ENCODE data around the gene HNRNPA3. TPM values are rescaled to one million over a fixed set of nuclear protein-coding genes. Genes with fewer than 3 reads are reported as not detected.

HNRNPA3 gene
- total RNA-seq, 4 donors from 2014 or later = 32.6 to 55.9 (median 47.4) TPM

DNA sequence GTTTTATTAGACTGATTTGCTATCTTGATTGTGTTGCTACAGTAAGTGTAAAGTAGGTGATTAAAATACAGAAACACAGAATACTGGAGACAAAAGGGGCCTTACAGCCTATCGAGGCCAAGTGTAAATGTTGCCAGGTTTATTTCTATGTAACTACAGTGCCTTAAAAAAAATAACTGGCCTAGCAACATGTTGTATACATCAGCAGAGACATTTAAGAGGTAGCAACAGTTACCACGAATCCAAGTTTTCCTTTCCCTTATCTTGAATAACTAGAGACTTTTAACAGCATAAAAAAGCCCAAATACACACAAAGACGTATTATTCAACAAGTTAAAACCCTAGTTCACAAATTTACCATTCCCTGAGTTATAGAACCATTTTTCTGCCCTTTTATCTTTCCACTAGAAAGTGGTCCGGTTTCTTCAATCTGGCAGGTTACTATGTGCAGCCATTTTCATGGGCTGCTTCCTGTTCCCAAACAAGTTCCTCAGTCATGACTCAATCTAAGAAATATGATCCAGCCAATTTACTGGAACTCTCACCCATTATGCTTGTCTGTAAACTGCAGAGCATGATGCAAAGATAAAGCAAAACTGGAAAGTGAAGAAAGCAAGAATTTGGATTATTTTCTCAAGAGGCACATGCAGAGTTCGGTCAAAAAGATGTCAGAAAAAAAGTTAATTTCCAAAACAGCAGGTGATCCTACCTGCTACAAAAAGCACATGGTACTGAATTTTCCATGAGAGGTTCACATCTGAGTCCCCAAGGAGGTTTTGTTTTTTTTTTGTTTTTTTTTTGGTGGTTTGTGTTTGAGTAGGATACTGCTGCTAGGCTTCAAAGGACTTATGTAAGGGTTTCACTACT is 29.8 kb downstream of the HNRNPA3 start:
- WGBS, 2 donors = 9 to 11% methylated on average over 5 of the region's 5 CpGs
- TF ChIP-seq CTCF (IDR thresholded peaks at IDR 0.05) (no peak), POLR2A (IDR thresholded peaks at IDR 0.05) (no peak)
- no peak for DNase-seq (ENCODE audit: low spot score in 2 of 2)
- H3K4me3 ChIP-seq (ENCODE audit: low read depth, poor library complexity, severe bottlenecking) = no peak overlapping the region
- intact Hi-C loops (cut with DNase I; ENCODE audit: low total_unique reads) = no loop called here

DNA sequence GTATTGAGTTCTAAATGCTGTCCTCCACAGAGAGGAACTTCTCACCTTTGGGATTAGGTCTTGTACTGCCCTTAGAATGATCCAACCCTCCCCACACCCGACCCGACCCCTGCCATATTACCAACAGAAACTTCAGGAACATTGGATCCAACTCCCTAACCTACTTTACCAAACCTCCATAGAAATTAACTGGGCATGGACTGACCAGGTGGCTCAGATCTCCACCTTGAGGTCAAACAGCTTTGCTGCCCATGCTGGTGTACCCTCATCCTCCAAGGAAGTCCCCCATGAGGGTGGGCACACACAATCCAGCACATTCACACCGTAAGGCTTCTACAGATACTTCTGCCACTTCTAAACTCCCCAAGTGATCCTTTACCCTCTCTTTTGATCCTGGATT is 30.5 kb downstream of the HNRNPA3 start:
- H3K4me3 ChIP-seq (ENCODE audit: low read depth, poor library complexity, severe bottlenecking) = no peak overlapping the region
- TF ChIP-seq POLR2A (IDR thresholded peaks at IDR 0.05) (no peak), CTCF (IDR thresholded peaks at IDR 0.05) (no peak)
- no peak for DNase-seq (ENCODE audit: low spot score in 2 of 2)
- 75 to 82% methylated on average over 3 of the region's 3 CpGs for WGBS, 2 donors
- intact Hi-C loops (cut with DNase I; ENCODE audit: low total_unique reads) = no loop called here

DNA sequence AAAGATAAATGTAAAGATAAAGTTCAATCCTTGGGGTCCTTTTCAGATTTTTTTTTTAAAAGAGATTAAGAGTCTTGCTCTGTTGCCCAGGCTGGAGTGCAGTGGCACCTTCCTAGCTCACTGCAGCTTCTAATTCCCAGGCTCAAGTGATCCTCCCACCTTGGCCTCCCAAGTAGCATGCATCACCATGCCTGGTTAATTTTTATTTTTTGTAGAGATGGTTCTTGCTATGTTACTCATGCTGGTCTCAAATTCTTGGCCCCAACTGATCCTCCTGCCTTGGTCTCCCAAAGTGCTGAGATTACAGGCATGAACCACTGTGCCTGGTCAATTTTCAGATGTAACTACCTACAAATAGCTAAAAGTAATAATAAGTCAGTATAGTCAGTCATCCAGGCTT is 30.9 kb downstream of the HNRNPA3 start:
- intact Hi-C loops (cut with DNase I; ENCODE audit: low total_unique reads) = no loop called here
- H3K4me3 ChIP-seq (ENCODE audit: low read depth, poor library complexity, severe bottlenecking) = no peak overlapping the region
- TF ChIP-seq CTCF (IDR thresholded peaks at IDR 0.05) (no peak), POLR2A (IDR thresholded peaks at IDR 0.05) (no peak)
- no peak for DNase-seq (ENCODE audit: low spot score in 2 of 2)

- TF ChIP-seq POLR2A (IDR thresholded peaks at IDR 0.05) (no peak), CTCF (IDR thresholded peaks at IDR 0.05) (no peak)
- WGBS, 2 donors = 93 to 94% methylated on average over 6 of the region's 6 CpGs
- no peak overlapping the region for H3K4me3 ChIP-seq (ENCODE audit: low read depth, poor library complexity, severe bottlenecking)
- DNase-seq (ENCODE audit: low spot score in 2 of 2) = no peak
- intact Hi-C loops (cut with DNase I; ENCODE audit: low total_unique reads) = no loop called here
Observed at GRCh38 chr2:177244244-177244771, 31.7 kb downstream of the HNRNPA3 start.

- intact Hi-C loops (cut with DNase I; ENCODE audit: low total_unique reads) = no loop called here
- TF ChIP-seq POLR2A (IDR thresholded peaks at IDR 0.05) (no peak), CTCF (IDR thresholded peaks at IDR 0.05) (no peak)
- H3K4me3 ChIP-seq (ENCODE audit: low read depth, poor library complexity, severe bottlenecking) = no peak overlapping the region
- 14 to 16% methylated on average over 4 of the region's 4 CpGs for WGBS, 2 donors
- DNase-seq (ENCODE audit: low spot score in 2 of 2) = no peak
Observed at GRCh38 chr2:177245010-177245422, 32.4 kb downstream of the HNRNPA3 start.
